Epidermal melanocyte (primary cell): Measurements from ENCODE around the gene RUNX3.

ENCODE experiments used
- DNase-seq: peaks from one replicate; pipeline ENCODE4 v3.0.0; 2011; ENCODE audit warnings: low spot score; ENCODE audit not compliant: insufficient read length

RUNX3 gene

DNA sequence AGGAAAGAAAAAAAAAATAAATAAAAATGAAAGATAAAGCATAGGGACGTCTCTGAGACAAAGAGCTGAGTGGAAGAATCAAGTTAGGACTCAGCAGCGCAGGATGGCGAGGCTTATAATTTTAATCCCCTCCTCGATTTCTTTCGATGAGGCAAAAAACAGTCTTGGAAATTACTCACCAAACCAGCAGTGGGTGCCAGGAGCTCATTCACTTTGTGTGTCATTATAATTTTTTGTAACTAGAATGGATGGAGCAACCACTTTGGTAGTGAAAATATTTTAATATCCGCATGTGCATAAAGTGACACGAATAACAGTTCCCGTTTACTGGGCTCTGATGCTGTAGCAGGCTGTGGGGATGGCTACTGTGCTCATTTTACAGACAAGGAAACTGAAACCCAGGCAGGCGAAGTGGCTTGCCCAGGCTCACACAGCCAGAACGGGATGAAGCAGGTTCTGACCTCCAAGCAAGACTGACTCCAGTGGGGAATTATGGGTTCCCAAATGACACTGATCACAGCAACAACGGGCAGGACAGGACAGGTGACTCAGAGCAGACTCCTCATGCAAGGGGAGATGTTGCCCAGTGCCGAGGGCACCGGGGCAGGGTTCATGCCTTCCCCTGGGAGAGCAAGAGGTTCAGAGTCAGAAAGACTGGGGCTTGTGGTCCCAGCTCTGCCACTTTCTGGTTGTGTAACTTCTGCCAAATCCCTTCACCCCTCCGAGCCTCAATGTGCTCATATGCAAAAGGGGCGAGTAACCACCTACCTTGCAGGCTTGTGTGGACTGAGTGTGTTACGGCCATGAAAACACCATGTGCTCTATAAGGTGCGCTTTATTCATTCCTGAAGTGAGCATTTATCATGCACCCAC, 63.6 kb downstream of the RUNX3 start:
- DNase-seq = no peak

DNA sequence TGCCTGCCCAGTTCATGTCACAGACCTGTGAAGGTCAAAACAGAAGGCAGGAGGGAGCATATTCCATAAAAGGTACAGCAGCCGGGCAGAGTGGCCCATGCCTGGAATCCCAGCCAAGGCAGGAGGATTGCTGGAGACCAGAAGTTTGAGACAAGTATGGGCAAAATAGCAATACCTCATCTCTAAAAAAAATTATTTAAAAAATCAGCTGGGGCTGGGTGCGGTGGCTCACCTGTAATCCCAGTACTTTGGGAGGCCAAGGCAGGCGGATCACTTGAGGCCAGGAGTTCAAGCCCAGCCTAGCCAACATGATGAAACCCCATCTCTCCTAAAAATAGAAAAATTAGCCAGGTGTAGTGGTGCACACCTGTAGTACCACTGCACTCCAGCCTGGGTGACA, 64.5 kb downstream of the RUNX3 start:
- DNase-seq = no peak

DNA sequence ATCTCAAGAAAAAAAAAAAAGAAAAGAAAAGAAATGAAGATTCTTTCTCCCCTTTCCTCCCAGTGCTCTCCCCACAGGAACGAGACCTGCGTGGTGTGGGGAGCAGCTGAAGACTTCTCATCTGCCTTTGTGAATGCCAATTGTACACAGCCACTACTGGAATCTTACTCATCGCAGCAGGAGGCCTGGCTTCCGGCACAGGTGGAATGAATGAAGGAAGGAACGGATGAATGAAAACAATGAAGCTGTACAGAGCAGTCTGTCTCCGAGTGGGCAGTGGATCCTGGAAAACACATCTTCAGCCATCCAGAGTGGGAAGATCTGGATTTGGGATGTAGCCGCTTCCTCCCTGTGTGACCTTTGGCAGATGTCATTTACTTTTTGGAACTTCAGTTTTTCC, 64.9 kb downstream of the RUNX3 start:
- no peak for DNase-seq

DNA sequence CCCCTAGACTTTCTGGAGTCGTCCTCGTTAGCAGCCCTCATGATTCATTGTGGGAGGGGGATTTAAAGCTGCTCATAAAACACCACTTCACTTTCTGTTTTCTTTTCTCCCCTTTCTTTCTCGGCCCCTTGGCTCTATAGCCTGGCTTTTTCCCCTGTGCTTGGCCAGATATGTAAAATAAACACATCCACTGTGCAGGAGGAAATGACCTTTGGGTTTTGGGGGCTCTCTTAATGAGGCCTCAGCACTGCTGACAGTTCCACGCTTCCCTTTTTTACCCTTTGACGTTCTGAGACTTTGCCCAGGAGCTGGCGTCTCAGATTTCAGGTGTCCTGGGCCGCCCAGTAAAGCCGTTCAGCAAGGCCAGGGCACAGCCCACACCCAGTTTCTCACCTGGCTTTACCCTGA, 65.7 kb downstream of the RUNX3 start:
- DNase-seq = no peak

DNA sequence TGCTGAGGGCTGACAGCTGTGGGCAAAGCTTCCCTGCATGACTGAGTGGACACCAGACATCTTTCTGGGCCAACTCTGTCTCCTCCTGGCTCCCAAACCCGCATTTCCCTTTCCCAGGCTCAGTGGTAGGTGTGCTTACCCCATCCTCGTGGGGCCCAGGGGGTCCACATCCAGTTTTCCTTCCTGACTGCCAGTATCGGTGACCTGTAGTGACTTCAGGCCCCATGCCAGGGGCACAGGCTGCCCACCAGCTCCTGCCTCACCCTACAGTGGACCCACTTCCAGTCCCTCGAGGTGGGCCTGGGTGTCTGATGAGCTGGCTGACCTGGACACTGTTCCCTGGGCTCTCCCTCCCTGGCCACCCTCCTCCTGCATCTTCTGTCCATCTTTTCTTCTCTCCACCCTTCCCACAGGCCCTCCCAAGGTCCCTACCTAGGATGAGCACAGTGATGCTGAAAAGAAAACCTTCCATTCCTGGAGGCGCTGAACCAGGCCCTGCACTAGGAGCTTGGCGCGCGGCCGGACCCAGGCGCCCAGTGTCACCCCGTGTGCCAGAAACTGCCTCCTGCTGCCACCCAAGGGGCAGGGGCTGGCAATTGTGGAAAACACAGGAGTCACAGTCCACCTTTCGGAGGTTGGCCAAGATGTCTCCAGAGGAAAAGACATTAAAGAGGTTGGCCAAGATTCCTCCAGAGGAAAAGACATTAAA, 67.1 kb downstream of the RUNX3 start:
- no peak for DNase-seq

DNA sequence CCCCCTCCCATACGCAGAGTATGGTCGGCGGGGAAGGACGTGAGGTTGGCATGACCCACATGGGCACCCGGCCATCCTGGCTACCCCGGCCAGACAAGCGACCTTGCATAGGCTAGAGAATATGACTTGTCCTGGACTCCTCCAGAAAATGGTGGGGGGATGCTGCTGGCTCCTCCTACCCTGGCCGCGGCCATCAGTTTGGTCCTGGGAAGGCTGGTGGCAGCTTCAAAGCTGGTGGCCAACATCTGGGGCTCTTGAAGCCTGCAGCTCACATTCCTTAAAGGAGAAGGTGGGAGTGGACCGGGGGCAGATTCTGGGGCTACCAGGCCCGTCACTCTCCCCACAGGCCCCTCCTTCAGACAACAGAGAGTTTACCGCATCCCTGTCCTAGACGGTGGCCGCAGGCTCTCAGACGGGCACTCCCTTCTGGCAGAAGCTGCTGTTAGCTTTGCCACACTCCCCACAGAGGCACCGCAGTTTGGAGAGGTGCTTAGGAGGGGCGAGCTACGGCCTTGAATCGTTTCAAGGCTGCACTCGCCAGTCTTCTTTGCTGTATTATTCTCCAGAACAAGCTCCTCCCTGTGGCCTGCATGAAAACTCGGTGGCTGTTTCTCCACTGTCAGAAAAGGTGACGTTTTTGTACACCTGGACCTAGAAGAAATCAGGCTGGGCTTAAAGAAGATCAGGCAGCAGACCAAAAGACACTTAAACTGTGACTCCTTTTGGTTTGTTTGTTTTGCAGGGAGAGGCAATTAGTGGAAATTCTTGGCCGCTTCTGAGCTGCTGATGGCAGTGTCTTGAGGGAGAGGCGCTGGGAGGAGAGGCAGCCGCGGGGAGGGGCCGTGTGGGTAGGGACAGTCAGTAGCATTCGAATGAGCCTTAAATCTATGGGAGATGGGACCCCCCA, 68.0 kb downstream of the RUNX3 start:
- DNase-seq = no peak

DNA sequence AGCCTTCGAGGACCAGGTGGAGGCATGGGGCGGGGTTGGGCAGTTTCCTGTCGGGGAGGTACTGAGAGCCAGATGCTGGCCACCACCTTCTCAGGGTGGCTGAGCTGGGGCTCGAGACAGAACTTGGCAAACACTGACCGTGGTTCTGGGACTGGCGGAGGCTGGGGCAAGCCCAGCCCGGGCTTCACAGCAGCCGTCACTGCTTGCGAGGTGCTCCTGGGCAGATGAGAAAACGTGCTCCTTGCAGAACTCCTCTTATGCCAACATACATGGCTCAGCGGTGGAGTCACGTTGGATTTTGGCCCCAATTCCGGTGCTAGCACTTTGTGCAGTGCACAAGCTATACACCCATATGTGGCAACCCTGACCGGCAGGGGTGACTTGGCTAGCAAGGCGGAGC, 69.2 kb downstream of the RUNX3 start:
- no peak for DNase-seq

DNA sequence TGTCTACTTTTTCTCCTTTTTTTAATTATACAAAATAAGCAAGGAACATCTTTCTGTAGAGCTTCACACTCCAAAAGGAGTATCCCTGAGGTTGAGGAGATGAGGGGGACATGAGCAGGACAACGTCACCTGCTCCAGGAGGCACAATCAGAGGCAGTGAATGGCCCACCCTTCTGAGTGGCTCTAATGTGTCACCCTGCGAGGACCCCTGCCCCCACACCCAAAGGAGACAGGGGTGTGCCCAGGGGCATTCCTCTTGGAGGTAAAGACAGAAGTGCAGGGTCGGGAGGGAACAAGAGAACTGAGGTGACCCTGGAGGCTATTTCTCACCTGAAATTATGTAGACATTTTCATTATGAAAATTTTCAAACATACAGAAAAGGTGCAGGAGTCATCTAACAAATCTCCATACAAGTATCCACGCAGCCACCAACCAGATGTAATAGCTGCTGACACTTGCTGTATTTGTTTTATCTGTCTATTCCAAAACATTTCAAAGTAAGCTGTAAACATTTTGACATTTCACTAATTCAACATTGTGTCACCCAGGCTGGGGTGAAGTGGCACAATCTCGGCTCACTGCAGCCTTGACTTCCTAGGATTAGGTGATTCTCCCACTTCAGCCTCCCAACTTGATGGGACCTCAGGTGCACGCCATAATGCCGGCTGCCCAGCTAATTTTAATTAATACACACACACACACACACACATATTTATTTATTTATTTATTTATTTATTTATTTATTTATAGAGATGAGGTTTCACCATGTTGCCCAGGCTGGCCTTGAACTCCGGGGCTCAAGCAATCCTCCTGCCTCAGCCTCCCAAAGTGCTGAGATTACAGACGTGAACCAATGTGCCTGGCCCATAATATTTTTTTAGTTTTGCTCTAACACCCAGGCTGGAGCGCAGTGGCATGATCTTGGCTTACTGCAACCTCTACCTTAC, 70.7 kb downstream of the RUNX3 start:
- no peak for DNase-seq

DNA sequence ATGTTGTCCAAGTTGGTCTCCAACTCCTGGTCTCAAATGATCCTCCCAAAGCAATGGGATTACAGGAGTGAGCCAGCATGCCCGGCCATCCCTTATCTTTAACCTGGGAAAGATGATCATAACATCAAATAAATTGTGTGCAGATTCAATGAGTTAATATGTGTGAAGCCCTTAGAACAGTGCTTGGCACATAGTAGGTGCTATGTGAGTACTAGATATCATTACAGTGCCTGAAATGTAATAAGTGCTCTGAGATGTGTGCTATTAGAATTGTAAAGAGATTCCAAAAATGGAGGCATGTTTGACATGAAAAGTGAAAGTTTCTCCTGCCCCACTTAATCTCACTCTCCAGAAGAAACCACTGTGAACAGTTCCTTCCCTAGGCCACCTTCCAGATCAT, 71.8 kb downstream of the RUNX3 start:
- no peak for DNase-seq

DNA sequence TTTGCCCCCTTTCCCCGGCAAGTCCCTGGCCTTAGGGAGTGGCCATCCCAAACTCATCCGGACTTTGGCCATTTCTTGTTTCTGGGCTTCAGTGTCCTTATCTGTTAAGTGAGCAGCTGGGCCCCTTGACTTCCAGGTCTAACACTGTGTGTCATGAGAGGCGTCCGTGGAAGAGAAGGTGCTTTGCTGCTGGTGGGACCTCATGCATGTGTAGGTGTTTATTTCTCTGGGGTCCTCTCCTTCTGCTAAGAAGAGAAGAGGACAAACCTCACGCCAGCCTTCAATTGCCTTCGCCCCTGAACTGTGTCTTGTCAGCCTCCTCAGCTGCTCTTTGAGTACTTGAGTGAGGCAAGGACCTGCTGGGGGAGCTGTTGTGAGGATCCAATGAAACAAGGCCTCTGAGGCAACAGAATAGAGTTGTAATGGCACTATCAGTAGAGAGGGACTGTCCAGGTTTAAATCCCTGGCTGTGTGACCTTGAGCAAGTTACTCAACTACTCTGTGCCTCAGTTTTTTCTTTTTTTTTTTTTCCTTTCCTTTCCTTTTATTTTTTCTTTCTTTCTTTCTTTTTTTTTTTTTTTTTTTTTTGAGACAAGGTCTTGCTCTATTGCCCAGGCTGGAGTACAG, 72.5 kb downstream of the RUNX3 start:
- DNase-seq = no peak

DNA sequence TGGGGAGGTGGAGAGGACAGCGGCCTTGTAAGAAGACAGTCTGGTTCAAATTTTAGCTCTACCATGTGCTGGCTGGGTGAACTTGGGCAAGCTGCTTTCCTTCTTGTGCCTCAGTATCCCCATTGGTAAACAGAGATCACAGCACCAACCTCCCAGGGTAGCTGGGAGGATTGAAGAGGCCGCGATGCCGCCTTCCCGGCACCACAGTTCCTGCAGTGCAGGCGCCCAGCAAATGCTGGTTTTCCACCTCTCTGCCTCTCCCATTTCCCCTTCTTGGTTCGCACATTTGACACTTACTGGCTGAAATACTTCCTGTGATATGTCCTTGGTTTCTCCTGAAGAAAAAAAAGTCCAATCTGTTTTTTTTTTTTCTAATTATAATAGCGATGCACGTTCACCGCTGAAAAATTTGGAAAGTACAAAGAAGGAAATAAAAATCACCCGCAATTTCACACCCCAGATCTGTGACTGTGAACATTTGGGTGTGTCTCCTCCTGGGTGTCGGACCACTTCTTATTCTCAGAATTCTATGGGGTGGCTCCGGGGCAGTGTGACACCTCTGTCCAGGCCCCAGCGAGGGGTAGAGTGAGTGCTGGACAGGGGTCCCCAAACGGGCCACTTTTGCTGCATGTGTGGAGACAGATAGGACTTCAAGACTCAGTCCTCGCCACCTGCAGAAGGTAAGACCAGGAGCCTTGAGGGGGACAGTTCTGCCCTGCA, 73.1 kb downstream of the RUNX3 start:
- DNase-seq = no peak

DNA sequence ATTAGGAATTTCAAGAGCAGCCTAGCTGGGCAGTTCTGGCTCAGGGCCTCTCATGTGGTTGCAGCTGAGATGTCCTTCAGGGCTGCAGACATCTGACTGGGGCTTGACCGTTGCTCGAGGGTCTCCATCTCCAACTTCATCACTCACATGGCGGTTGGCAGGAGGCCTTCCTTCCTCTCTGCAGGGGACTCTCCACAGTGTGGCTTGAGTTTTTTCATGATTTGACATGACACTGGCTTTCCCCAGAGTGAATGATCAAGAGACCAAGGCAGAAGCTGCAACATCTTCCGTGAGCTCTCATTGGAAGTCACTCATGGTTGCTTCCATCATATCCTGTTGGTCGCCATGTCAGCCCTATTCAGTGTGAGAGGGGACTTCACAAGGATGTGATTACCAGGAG, 74.6 kb downstream of the RUNX3 start:
- DNase-seq = no peak

DNA sequence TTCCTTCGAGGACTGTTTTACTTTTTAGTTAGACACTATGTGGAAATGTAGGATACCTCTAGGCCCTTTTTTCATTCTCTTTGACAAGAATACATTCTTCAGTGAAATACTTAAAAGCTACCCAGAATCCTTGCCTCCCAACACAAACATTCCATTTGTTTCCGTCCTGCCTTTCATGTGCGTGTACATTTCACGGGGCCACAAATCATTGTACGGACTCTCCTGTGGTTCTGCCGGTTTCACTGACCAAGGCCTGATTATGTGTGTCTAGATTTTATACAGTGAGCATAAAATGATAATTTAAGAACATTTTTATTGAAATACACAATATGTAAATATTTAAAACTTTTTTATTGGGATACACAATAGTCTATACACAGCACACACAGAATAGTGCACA, 76.4 kb downstream of the RUNX3 start:
- DNase-seq = no peak

DNA sequence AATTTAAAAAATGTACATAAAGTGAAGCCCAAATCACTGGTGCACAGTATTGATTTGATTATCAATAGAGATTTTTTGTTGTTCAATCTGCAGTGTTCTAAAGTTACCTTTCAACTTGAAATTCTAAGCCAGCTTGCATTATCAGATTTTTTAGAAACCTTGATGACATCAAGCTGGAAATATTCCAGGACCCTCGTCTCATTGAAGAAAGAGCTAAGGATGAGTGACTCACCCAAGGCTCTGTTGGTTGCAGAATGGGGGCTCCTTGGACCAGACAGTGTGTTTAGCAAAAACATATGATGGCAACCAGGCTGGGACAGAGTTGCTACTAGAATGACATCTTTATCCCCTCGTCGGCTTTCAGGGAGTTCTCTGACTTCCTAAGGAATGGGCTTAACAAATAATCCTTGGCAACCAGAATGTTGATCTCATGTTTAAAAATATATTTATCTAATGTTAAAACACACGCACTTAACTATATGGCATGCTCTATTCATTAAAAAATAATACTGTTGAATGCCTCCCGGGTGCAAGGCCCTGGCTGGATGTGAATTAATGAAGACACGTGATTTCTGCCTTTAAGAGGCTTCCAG, 79.7 kb downstream of the RUNX3 start:
- no peak for DNase-seq

DNA sequence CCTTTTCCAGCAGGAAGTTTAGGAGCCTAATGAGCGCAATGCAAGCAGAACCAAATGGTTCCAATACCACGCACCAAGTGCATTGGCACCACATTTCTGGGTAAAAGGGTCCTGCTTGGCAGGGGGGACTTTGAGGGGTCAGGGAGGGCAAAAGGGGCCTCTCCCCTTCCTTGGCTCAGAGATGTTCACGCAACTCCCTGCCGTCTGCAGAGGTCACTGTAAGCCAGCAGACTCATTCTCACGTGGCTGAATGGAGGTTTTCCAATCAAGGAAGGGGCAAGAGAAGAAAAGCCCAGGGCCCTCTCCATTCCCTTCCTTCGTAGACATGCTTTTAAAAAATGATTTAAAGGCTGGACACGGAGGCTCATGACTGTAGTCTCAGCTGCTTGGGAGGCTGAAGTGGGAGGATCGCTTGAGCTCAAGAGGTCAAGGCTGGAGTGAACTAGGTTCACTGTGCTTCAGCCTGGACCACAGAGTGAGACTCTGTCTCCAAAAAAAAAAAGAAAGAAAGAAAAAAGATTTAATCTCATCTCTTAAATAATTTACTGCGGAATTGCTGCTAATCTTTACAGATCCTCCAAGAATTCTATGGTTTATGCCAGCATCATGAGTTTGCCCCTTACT, 80.3 kb downstream of the RUNX3 start:
- DNase-seq = no peak
